Keratinocyte (primary cell): ENCODE measurements around the gene PCDHB4.
"Not testable (repeated sequence)": the region's sequence is repeated elsewhere in the genome, so short reads cannot be mapped to it uniquely, and the experiment has no call there.

Experiments used
- EZH2 ChIP-seq: IDR thresholded peaks from one replicate; pipeline ENCODE4 v1.6.1; 2012; ENCODE audit warnings: inconsistent platforms, mild to moderate bottlenecking, low read length, moderate library complexity
- TF ChIP-seq, protein P1 (sequence below), 3 experiments: IDR thresholded peaks in 1 of 3; conservative IDR thresholded peaks in 1 of 3; optimal IDR thresholded peaks in 1 of 3; 2 replicates in 2 of 3; 3 replicates in 1 of 3; pipeline versions ENCODE3 to v1.5.1; 2011; ENCODE audit warnings: low read length in 3 of 3, mild to moderate bottlenecking in 3 of 3, moderate library complexity in 2 of 3, control low read depth in 1 of 3, inconsistent platforms in 1 of 3; ENCODE audit not compliant: insufficient read depth in 2 of 3; ENCODE audit errors: extremely low read depth in 1 of 3

GRCh38 chr5:141151632-141152031 lies 30.0 kb downstream of the PCDHB4 start:
- TF ChIP-seq, protein P1, sequence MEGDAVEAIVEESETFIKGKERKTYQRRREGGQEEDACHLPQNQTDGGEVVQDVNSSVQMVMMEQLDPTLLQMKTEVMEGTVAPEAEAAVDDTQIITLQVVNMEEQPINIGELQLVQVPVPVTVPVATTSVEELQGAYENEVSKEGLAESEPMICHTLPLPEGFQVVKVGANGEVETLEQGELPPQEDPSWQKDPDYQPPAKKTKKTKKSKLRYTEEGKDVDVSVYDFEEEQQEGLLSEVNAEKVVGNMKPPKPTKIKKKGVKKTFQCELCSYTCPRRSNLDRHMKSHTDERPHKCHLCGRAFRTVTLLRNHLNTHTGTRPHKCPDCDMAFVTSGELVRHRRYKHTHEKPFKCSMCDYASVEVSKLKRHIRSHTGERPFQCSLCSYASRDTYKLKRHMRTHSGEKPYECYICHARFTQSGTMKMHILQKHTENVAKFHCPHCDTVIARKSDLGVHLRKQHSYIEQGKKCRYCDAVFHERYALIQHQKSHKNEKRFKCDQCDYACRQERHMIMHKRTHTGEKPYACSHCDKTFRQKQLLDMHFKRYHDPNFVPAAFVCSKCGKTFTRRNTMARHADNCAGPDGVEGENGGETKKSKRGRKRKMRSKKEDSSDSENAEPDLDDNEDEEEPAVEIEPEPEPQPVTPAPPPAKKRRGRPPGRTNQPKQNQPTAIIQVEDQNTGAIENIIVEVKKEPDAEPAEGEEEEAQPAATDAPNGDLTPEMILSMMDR (optimal IDR thresholded peaks at IDR 0.05 in 1 of 3, IDR thresholded peaks at IDR 0.05 in 1 of 3, conservative IDR thresholded peaks at IDR 0.05 in 1 of 3; ENCODE audit: extremely low read depth in 1 of 3, insufficient read depth in 2 of 3, low read length in 3 of 3) = not testable (repeated sequence)
- not testable (repeated sequence) for TF ChIP-seq EZH2
